ENCODE results near the gene KRTAP10-8.
"Not testable (repeated sequence)": the region's sequence is repeated elsewhere in the genome, so short reads cannot be mapped to it uniquely, and the experiment has no call there.

Gene KRTAP10-8

DNA sequence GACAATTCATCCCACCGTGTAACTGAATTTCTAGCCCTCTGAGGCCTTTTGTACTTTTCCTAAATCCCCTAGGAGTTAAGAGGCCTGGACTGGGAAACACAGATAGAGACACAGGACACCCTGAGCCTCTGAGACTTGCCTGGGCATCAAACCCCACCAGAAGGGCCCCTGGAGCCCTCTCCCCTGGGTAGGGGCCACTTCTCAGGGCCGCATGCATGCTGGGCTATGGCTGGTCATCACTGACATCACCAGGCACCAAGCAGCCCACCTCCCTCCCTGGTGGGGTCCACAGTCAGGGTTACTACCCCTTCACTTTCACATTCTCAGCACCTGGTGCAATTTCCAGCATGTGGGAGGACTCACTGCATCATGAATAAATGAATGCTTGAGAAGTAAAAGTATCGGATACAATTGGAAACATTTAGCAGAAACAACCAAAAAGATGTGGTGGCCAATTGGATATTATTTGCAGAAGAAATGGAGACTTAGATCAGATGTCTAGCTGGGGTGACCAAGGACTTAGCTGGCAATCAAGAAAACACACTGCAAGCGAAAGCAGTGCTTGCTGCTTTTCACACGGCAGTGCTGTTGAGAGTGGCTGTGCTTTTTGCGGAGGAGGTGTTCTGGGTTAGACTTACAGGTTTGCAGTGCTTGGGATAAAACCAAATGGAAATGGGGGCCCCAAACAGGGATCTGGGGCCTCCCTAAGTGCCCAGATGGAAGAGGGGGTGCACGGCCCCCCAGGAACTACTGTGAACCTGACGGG lies 12.4 kb upstream of the KRTAP10-8 start:
- DNase-seq (ENCODE audit: low read depth): no peak

DNA sequence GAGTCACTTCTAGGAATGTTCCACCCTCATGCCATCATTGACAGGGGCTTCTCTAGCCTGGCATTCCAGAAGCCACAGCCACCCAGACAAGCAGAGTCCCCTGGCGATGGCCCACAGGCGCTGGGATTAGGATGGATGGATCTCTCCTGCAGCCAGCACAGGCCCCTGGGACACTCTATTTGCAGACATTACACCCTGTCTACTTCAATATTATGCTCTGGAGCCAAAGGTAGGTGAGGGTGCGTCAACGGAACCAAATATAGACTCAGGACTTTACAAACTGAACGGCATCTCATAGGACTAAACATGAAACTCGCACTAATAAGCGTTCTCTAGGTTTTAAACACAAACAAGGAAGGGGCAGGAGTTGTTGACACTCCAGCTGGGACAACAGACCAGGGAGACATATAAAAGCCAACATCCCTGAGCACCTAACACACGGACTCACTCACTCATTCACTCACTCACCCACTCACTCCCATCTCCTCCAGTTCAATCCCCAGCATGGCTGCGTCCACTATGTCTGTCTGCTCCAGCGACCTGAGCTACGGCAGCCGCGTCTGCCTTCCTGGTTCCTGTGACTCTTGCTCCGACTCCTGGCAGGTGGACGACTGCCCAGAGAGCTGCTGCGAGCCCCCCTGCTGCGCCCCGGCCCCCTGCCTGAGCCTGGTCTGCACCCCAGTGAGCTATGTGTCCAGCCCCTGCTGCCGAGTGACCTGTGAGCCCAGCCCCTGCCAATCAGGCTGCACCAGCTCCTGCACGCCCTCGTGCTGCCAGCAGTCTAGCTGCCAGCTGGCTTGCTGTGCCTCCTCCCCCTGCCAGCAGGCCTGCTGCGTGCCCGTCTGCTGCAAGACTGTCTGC lies 11.5 kb upstream of the KRTAP10-8 start, which contains the start of gene KRTAP10-7:
TSS of gene KRTAP10-7 (plus strand) at position 480 of the 861 bp plus-strand sequence. CDS start at position 505, 25 bp downstream.
- DNase-seq (ENCODE audit: low read depth): not testable (repeated sequence)

DNA sequence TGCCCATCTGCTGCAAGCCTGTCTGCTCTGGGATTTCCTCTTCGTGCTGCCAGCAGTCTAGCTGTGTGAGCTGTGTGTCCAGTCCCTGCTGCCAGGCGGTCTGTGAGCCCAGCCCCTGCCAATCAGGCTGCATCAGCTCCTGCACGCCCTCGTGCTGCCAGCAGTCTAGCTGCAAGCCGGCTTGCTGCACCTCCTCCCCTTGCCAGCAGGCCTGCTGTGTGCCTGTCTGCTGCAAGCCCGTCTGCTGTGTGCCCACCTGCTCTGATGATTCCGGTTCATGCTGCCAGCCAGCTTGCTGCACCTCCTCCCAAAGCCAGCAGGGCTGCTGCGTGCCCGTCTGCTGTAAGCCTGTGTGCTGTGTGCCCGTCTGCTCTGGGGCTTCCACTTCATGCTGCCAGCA lies 10.8 kb upstream of the KRTAP10-8 start:
- not testable (repeated sequence) for DNase-seq (ENCODE audit: low read depth)

DNA sequence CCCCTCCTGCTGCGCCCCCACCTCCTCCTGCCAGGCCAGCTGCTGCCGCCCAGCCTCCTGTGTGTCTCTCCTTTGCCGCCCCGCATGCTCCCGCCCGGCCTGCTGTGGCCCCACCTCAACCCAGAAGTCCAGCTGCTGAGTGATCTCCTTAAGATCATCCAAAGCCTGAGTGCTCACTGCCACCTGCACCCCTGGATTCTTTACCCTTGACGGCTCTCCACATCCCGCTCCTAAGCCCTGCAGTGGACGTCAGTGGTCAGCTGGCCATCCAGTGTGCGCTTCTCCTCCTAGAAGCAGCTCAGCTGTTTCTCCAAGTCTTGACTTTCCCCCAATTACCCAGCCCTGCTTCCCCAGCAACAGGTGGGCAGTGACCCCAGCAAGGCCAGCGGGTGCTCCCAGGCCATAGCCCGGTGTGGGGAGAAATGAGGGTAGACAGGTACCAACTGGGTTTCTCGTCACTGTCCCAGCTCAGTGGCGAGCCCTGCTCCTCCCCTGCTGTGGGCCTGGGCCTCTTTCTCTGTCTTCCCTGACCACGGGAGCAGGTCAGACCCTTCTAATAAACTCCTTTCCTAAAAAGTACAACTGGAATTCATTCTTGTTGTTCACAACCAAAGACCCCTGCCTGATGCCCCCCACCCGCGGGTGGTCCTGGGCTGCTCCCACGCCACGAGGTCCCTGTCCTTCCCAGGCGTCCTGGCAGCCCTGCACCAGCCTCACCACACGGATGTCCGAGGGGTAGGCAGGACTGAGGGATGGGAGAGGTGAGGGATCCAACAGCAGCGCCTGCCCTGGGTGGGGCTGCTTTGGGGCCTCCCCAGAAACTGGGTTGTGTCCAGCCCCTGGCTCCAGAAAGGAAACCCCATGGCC lies 10.1 kb upstream of the KRTAP10-8 start:
- DNase-seq (ENCODE audit: low read depth): no peak

DNA sequence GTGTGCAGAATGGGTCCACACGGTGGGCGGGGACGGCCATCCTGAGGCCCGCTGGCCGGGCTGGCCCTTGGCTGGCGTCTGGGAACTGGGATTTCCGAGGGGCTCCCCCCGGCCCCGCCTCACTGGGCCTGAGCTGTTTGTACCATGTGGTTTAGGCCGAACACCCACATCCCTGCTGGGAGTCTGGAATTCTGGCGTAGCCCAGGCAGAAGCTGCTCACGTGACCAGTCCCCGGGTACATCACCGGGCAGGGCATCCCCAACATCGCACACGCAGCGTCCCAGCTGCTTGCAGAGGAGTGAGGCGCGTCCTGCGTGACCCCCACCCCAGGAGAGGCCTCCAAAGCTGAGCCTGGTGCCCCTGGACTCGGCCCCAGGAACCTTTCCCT lies 9.4 kb upstream of the KRTAP10-8 start:
- no peak for DNase-seq (ENCODE audit: low read depth)

DNA sequence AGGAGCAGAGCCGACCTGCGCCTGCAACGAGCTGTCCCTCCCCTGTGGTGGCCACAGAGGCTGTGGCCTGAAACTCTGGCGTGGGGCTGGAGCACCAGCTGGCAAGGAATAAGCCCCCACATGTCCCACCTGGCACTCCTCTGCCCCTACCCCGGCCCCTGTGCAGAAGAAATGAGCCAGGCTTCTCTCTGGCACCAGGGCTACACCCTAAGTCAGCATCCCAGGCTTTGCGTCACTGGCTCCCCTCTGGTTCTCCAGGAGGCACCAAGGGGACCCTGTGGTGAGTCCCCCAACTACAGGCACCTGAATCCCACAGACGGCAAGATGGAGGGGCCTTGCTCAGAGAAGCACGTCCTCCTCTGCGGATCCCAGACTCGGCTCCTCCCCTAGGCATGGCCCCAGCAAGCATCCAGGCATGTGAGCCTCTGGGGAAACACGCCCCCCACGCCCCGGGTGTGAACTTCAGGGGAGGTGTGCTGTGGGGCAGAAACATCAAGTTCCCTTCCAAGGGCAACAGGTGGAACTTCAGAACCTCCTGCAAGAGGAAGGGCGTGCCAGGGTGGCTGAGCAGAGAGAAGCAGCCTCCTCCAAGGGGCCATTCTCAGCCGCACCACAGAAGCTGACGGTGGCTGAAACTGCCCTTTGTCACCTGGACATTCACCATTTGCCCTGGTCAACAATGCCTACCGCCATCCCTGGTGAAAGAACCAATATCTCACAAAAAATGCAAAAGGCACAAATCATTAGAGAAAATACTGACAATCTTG lies 8.6 kb upstream of the KRTAP10-8 start:
- DNase-seq (ENCODE audit: low read depth): no peak

DNA sequence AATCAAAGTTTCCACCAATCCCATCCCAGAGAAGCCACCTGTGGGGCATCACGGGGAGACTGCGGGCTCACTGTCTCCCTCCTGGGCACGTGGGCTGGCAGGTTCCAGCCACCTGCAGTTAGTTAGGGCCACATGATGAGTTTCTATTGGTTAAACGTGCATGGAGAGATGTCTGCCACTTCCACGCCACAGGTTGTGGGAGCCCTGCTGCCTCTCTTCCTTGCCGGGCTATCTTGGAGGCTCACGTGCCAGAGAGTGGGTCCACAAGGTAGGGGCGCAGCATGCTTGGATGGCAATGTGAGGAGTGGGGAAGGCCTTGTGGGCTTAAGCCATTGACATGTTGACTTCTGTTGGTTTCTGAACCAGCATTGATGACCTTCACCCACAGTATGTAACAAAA lies 8.0 kb upstream of the KRTAP10-8 start:
- DNase-seq (ENCODE audit: low read depth): no peak

DNA sequence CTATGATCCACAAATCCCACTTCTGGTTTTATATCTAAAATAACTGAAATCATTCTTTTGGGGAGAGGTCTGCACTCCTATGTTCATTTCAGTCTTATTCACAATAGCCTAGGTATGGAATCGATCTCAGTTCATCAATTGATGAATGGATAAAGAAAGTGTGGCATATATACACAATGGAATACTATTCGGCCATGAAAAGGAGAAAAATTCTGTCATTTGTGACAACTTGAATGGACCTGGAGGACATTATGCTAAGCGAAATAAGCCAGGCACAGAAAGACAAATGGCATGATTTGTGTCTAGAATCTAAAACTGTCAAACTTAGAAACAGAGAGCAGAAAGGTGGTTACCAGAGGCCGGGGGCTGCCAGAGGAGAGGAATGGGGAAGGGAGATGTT lies 5.4 kb upstream of the KRTAP10-8 start:
- DNase-seq (ENCODE audit: low read depth): no peak

DNA sequence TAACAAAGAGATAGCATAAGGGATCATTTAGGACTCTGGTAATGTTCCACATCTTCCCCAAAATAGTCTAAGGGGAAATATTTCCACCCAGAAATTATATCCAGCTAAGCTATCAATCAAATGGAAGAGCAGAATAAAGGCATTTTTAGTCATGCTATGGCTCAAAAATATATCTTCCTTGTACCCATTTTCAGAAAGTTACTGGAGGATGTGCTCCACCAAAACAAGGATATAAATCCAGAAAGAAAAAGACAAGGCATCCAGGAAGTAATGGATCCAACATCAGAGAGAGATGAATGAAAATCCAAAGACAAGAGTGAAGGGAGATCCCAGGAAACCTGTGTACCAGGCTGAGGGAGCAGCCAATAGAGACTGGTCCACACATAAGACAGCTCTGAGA lies 2.7 kb upstream of the KRTAP10-8 start:
- no peak for DNase-seq (ENCODE audit: low read depth)

DNA sequence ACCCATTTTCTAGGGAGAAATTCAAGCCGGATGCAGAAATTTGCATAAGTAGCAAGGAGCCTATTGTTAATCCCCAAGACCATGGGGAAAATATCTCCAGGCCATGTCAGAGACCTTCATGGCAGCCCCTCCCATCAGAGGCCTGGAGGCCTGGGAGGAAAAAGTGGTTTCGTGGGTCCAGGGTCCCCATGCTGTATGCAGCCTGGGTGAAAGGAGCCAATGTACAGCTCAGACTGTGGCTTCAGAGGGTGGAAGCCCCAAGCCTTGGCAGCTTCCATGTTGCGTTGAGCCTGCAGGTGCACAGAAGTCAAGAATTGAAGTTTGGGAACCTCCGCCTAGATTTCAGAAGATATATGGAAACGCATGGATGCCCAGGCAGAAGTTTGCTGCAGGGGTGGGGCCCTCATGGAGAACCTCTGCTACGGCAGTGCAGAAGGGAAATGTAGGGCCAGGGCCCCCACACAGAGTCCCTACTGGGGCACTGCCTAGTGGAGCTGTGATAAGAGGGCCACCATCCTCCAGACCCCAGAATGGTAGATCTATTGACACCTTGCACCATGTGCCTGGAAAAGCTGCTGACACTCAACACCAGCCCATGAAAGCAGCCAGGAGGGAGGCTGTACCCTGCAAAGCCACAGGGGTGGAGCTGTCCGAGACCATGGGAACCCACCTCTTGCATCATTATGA lies 1.6 kb upstream of the KRTAP10-8 start:
- DNase-seq (ENCODE audit: low read depth): not testable (repeated sequence)

DNA sequence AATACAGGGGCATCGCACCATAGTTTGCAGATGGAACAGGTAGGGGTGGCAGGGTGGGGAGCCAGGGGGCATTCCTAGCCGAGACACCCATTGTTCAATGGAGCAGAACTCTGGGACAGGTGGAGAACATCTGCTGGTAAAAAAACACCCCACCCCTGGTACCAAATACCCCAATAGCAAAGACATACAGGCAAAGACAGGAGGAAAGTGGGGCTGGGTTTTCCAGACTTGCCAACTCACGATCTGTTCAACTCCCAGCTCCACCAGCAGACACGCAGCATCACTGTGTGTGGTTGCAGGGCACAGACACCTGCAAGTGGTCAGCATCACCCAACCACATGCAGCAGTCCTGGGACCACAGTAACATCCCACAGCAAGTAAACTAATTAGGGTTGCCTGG lies 328 bp upstream of the KRTAP10-8 start:
- no peak for DNase-seq (ENCODE audit: low read depth)

DNA sequence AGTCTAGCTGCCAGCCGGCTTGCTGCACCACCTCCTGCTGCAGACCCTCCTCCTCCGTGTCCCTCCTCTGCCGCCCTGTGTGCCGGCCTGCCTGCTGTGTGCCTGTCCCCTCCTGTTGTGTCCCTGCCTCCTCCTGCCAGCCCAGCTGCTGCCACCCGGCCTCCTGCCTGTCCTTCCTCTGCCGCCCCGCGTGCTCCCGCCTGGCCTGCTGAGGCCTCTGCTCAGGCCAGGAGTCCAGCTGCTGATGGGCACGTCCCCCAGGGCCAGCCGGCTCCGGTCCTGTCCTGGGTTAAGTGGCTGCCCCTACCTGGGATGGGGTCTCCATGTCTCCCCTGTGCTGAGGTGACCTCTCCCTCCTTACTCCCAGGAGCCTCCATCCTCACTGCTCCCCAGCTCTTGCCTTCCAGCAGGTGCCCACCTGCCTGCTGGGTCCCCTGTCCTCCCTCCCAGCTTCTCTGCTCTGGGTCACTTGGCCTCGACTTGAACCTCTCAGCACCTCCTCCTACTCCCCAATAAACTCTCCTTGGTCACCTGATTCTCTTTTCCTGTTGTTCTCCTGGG lies 870 bp downstream of the KRTAP10-8 start:
- no peak for DNase-seq (ENCODE audit: low read depth)

DNA sequence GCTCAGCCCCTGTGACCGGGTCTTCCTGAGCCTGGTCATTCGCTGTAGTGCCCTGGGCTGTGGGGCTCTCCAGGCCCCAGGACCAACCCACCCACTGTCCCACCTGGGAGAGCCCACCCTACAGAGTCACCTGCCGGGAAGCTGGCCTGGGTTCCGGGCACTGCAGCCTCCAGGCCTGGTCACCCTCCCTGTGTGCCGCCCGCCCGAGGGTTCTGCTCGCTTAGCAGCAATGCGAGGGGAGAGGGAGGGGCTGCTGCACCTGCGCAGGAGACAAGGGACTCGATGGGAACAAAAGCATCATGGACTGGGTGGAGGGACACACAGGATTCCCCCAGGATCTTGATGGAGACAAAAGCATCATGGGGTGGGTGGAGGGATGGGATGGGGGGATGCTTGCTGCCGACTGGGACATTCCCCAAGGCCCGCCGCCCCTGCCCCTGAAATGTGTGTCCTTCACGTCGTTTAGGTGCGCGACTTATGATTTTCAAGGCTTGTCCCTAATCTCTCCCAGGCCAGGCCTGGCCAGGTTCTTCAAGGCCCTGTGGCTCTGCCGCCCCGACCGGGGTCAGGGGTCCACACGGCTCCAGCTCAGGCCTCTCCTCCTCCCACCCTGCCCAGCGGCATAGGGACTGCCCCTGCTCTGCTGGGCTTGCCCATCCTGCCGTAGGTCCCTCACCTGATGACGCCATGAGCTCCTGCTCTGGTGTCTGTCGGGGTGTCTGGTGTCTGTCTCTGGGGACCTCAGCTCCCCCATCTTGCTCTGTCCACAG lies 1.7 kb downstream of the KRTAP10-8 start:
- DNase-seq (ENCODE audit: low read depth): no peak

DNA sequence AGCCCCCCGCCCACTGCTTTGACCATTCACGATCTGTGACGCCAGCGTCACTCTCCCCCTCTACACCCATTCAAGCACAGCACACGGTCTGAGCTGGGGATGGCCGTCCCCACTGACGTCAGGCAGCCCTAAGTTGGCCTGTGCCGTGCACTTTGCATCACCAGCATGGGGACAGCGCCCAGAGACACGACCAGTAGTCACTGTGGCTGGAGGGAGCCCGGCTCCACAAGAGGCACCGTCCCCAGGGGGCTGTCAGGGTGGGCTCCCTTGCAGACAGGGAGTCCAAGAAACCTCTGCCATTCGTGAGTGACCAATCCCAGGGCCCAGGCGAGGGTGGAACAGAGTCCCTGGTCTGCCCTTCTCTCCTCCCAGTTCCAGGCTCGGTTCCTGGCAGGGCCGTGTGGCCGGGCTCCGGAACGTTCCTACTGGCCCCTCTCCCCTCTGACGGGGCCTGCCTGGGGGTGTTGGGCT lies 2.3 kb downstream of the KRTAP10-8 start:
- no peak for DNase-seq (ENCODE audit: low read depth)

DNA sequence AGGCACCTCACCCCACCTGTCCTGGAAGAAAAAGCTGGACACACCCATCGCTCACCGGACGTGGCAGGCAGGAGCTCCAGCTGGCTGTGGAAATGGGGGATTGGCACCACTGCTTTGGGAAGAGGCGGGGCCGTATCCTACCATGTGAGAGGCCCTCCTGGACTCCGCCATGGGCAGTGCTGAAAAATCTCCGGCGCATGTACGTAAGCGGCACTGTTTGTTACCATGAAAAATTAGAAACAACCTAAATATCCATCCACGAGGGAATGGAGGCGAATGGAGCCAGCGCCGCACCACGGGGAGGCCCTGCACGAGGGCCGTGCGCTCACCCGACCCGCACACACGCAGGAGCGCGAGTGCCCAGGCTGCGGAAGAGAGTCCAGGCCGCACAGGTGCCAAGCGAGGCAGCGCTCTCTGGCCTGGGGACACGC lies 3.1 kb downstream of the KRTAP10-8 start:
- DNase-seq (ENCODE audit: low read depth): no peak

DNA sequence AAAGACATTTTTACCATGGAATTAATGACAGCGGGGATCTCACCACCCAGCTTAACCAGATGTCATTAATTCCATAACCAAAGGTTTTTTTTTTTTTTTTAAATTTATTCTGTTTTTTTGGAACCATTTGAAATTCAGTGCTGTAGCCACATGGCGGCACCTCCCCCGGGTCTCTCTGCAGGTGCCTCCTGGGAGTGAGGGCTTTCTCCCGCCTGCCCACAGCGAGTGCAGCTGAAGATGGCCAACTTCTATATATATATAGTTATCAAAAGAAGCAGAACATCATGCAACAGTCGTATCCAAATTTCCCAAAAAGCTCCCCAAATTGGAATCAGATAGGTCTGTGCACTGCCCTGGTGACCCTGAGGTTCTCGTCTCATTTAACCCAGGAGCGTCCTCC lies 3.6 kb downstream of the KRTAP10-8 start:
- no peak for DNase-seq (ENCODE audit: low read depth)

DNA sequence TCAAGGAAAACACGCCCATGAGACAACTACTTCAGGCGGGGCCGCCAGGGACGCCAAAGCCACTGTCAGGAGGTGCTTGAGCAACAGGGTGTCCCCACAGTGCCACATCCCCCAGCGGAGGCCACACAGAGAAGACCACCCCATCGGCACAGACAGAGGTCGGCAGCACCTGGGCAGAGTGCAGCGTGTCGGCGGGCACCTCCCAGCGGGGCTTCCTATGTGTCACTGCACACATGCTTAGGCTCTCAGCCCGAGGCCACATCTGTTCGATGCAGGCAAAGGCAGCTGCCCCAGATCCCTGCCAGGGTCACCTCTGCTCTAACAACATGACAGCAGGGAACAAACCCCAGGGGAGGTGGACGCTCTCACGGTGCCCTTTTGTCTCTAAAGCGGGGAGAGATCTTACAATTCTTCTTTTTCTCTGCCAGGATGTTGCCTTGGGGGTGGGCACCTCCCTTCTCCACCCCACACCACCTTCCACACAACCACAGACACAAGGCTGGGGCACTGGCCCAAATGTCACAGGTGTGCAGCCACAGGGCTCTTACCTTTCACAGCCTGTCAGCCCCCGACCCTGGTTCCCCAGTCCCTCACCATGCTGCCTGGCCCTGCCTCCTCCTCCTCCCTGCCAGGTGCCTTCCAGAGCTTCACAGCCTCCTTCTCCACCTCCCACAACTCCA lies 4.2 kb downstream of the KRTAP10-8 start:
- DNase-seq (ENCODE audit: low read depth): no peak

DNA sequence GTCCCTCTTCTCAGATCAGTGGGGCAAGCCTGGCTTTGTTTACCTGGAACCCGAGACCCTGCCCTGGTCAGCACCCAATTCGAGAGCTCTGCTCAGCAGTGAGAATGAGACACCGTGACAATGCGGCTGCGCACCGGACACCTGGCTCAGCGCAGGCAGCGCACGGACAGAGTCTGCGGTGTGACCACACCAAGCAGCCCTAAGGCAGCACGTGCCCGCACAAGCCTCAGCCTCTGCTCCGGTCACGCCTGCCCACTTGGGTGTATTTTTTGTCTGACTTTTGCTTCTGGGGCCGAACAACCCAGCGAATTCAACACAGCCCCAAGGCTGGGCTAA lies 4.7 kb downstream of the KRTAP10-8 start:
- DNase-seq (ENCODE audit: low read depth): no peak

DNA sequence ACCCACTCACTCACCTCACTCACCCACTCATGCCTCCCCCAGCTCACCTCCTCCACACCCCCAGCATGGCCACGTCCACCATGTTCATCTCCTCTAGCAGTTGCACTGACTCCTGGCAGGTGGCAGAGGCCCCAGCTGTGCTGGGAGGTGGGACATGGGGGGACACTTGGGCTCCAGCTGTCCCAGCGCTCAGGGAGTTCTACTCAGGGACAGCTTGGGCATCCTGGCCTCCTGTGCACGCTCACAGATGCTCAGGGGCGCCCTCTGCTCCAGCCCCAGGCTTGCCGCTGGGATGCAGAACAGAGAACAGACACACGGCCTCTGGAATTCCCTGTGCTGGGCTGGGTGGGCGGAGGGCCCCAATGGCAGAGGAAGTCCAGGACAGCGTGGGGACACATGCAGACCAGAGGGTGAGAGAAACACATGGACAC lies 5.2 kb downstream of the KRTAP10-8 start:
- no peak for DNase-seq (ENCODE audit: low read depth)
